Sigmoid colon (tissue), 3 donors: Measurements from ENCODE around the gene OR7G3.

Experiments
- POLR2A ChIP-seq, 2 donors: fragments of 450-650 bp; IDR thresholded peaks; one replicate each; pipeline ENCODE4 v1.6.1; 2016; ENCODE audit warnings: antibody characterized with exemption in 2 of 2, mild to moderate bottlenecking in 2 of 2, moderate library complexity in 2 of 2
- TF ChIP-seq, protein P1 (sequence below), 4 experiments: fragments of 450-650 bp in 3 of 4; fragments of 200-600 bp in 1 of 4; IDR thresholded peaks; one replicate each; pipeline ENCODE4 v1.5.1; 2016 to 2019; ENCODE audit warnings: antibody characterized with exemption in 4 of 4, mild to moderate bottlenecking in 3 of 4, moderate library complexity in 2 of 4

DNA sequence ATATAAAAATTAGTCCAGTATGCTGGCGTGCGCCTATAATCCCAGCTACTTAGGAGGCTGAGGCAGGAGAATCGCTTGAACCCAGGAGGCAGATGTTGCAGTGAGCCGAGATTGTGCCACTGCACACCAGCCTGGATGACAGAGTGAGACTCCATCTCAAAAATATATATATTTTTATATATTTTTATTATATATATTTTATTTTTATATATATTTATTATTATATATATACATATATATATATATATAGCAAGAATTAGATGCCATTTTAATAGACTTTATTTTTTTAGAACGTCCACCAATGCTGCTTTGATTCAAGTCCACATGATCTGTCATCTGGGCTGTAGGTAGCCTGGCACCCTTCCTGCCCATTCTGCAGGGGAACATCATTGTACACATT, 48.6 kb upstream of the OR7G3 start:
- TF ChIP-seq, protein P1, sequence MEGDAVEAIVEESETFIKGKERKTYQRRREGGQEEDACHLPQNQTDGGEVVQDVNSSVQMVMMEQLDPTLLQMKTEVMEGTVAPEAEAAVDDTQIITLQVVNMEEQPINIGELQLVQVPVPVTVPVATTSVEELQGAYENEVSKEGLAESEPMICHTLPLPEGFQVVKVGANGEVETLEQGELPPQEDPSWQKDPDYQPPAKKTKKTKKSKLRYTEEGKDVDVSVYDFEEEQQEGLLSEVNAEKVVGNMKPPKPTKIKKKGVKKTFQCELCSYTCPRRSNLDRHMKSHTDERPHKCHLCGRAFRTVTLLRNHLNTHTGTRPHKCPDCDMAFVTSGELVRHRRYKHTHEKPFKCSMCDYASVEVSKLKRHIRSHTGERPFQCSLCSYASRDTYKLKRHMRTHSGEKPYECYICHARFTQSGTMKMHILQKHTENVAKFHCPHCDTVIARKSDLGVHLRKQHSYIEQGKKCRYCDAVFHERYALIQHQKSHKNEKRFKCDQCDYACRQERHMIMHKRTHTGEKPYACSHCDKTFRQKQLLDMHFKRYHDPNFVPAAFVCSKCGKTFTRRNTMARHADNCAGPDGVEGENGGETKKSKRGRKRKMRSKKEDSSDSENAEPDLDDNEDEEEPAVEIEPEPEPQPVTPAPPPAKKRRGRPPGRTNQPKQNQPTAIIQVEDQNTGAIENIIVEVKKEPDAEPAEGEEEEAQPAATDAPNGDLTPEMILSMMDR (IDR thresholded peaks at IDR 0.05) = no peak
- no peak for TF ChIP-seq POLR2A (IDR thresholded peaks at IDR 0.05)
